ENCODE data around the gene NPPA. TPM values are rescaled to one million over a fixed set of nuclear protein-coding genes. Genes with fewer than 3 reads are reported as not detected.

Gene NPPA
- total and polyA plus RNA-seq, 9 of the 15 experiments (the other 6 are each of a cell fraction or from before 2014, with no cell fraction given), result not detected

GRCh38 chr1:11802616-11802972 is 45.0 kb downstream of the NPPA start (continued):
- TF ChIP-seq HSF4 (CRISPR knock-in tag; IDR thresholded peaks at IDR 0.05; ENCODE audit: borderline replicate concordance) (peak; percentile 9; the same call in 1 of the 2 replicates), SIN3A (IDR thresholded peaks at IDR 0.05; ENCODE audit: borderline replicate concordance in 2 of 2, control insufficient read depth in 1 of 2, low read depth in 2 of 2, low read length in 2 of 2) (peak in 1 of 2 experiments; percentile 90; a peak in 2 of 4 replicates), CHD2 (IDR thresholded peaks at IDR 0.05; ENCODE audit: low read depth, low read length) (0 out of 2 replicates have a peak, but pooled peaks have one; percentile 10), TAF7 (tag; IDR thresholded peaks at IDR 0.05) (0 out of 2 replicates have a peak, but pooled peaks have one; percentile 25), BDP1 (IDR thresholded peaks at IDR 0.05; ENCODE audit: insufficient read depth, insufficient read length) (no peak), ZBTB40 (IDR thresholded peaks at IDR 0.05) (peak; percentile 90), ZBTB40 (CRISPR knock-in tag; IDR thresholded peaks at IDR 0.05) (no peak), STAT5A (IDR thresholded peaks at IDR 0.05; ENCODE audit: borderline replicate concordance, low read length) (no peak), TRIM28 (IDR thresholded peaks at IDR 0.05) (no peak), SREBF1 (IDR thresholded peaks at IDR 0.05; ENCODE audit: borderline replicate concordance, low read depth, low read length) (peak; percentile 68; the same call in 1 of the 2 replicates)

All from K562 (cell line).